Stimulated activated effector memory CD8-positive, alpha-beta T cell treated with anti-CD3 and anti-CD28 coated beads, Interleukin-12 subunit alpha, Interleukin-12 subunit beta, amount 100 ng/mL, for 72 hours (primary cell): ENCODE results near the gene SLC35F4.
"Not testable (repeated sequence)": the region's sequence is repeated elsewhere in the genome, so short reads cannot be mapped to it uniquely, and the experiment has no call there.

ENCODE experiments used
- ATAC-seq: fragments of 150-1000 bp; cut with Tn5 transposase; 2 replicates; pipeline ENCODE4 v1.10.0; 2021
- DNase-seq, 2 donors: peaks; one replicate each; pipeline ENCODE4 v3.0.0; 2021 to 2022; ENCODE audit warnings: low spot score in 2 of 2
- H3K27ac Mint-ChIP-seq: one replicate; pipeline ENCODE4 v1.8.0; 2022; ENCODE audit warnings: mild to moderate bottlenecking, mixed read lengths
- H3K36me3 Mint-ChIP-seq: one replicate; pipeline ENCODE4 v1.8.0; 2022; ENCODE audit warnings: mild to moderate bottlenecking, mixed read lengths
- H3K4me1 Mint-ChIP-seq: one replicate; pipeline ENCODE4 v1.8.0; 2022; ENCODE audit warnings: mixed read lengths
- H3K4me3 Mint-ChIP-seq: one replicate; pipeline ENCODE4 v1.8.0; 2022; ENCODE audit warnings: mild to moderate bottlenecking, mixed read lengths
- H3K9me3 Mint-ChIP-seq: one replicate; pipeline ENCODE4 v1.8.0; 2022; ENCODE audit warnings: mixed read lengths

Gene SLC35F4

DNA sequence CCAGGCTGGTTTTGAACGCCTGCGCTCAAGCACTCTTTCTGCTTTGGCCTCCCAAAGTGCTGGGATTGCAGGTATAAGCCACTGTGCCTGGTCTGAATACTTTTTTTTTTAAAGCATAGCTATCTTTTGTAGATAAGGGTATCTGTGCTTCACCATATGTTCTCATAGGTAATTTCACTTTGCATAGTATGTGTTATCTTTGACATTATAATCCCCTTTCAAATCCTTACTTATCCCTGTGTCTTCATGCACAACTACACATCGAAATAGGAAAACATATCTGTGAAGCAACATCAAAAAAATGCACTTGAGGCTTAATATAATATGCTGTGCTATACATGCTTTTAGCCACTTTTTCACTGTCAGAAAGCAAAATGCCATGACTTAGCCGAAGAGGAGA, 94.1 kb downstream of the SLC35F4 start:
- H3K4me1 Mint-ChIP-seq: no peaks in the 10 kb centered on the region
- no peaks in the 10 kb centered on the region for H3K36me3 Mint-ChIP-seq
- H3K4me3 Mint-ChIP-seq: no peak overlapping the region
- no peak overlapping the region for H3K27ac Mint-ChIP-seq
- DNase-seq (no peak), ATAC-seq (no peak)
- H3K9me3 Mint-ChIP-seq: peaks cover 12% of the 10 kb centered on the region

- peaks cover 6% of the 10 kb centered on the region for H3K9me3 Mint-ChIP-seq
- no peak for DNase-seq
- ATAC-seq: no peak
- H3K36me3 Mint-ChIP-seq: no peaks in the 10 kb centered on the region
- H3K27ac Mint-ChIP-seq: no peak overlapping the region
- no peaks in the 10 kb centered on the region for H3K4me1 Mint-ChIP-seq
- H3K4me3 Mint-ChIP-seq: no peak overlapping the region
Observed at GRCh38 chr14:57769863-57770523, 95.9 kb downstream of the SLC35F4 start.

DNA sequence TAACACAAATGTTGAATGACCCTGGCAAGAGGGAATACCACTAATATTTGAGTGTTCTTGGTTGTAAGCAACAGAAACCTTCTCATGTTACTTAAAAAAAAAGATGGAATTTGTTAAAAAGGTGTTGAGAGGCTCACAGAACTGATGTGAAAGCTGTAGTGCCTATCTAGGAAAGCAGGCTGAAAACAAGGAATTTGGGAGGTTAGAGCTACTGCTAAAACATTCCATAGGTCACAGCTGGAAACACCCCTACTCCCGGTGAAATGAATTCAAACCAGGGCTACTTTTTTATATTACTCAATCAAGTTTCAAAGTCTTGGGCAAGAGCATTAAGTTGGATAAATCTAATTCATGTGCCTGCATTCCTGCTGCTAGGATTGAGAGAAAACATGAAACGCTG, 104.1 kb downstream of the SLC35F4 start:
- Mint-ChIP-seq H3K9me3 (peaks cover 3% of the 10 kb centered on the region), H3K27ac (no peak overlapping the region), H3K36me3 (no peaks in the 10 kb centered on the region), H3K4me1 (no peaks in the 10 kb centered on the region), H3K4me3 (no peak overlapping the region)
- no peak for ATAC-seq
- DNase-seq: no peak

DNA sequence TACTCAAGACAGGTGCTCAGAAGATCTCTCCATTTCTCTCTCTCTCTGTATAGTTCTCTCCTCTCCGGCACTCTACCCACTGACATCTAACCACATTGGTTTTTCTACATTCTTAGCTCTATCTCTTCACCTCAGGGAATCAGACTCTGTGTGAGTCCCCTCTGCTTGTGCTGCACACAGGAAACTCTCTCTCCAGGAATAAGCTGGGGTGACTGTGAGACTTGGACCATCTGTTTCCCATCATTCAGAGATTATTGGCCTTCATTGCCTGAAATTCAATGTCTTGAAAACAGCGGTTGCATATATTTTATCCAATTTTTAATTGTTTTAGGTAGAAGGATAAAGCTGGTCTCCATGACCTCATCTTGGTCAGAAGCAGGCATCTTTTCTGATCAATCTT, 105.0 kb downstream of the SLC35F4 start:
- Mint-ChIP-seq H3K36me3 (no peaks in the 10 kb centered on the region), H3K9me3 (peaks cover 6% of the 10 kb centered on the region), H3K27ac (no peak overlapping the region), H3K4me3 (no peak overlapping the region), H3K4me1 (no peaks in the 10 kb centered on the region)
- ATAC-seq (no peak), DNase-seq (no peak)

DNA sequence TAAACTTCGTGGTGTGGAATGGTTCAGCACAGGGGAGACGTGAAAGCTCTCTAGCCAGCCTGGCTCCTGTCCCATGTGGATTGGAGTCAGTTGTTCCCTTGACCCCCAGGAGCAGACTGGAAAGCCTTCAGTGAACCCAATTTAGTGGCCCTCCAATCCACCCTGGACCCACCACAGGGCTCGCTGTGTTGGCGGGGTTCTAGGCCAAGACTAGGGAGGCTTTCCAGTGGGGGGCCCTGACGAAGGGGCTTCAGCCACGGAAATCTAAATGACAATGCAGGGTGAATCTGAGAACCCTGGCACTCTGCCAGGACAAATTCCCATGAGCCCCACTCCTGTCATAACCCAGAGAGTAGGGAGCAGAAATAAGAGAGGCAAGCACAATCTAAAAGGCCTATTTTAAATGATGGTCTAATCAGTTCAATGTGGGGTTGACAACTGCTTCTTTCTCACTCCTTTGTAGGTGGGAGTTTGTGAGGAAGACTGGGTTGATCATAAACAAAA, 110.8 kb downstream of the SLC35F4 start:
- DNase-seq: no peak
- H3K9me3 Mint-ChIP-seq: peaks cover 2% of the 10 kb centered on the region
- H3K4me1 Mint-ChIP-seq: no peaks in the 10 kb centered on the region
- no peaks in the 10 kb centered on the region for H3K36me3 Mint-ChIP-seq
- no peak overlapping the region for H3K27ac Mint-ChIP-seq
- no peak for ATAC-seq
- no peak overlapping the region for H3K4me3 Mint-ChIP-seq

DNA sequence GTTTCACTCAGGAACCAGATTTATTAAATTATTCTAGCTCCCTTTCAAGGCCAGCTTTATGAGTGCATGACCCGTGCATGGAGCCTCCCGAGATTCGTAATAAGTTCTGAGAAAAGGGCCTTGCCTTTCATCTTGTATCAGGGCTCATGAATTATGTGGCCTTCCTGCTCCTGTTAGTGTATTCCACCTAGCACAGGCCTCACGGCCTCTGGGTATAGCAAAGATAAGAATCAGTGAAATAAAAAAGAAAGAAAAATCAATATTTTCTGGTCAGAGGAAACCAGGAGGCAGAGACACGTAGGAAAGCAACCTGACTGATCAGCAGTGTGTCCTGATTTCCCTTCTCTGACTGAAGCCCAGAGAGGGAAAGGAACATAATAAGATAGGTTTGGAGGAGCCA, 111.4 kb downstream of the SLC35F4 start:
- H3K4me3 Mint-ChIP-seq: no peak overlapping the region
- H3K4me1 Mint-ChIP-seq: no peaks in the 10 kb centered on the region
- no peak for ATAC-seq
- no peaks in the 10 kb centered on the region for H3K36me3 Mint-ChIP-seq
- H3K27ac Mint-ChIP-seq: no peak overlapping the region
- H3K9me3 Mint-ChIP-seq: peaks cover 2% of the 10 kb centered on the region
- no peak for DNase-seq

GRCh38 chr14:57753821-57754220, 112.1 kb downstream of the SLC35F4 start:
- Mint-ChIP-seq H3K36me3 (no peaks in the 10 kb centered on the region), H3K27ac (no peak overlapping the region), H3K4me3 (no peak overlapping the region), H3K9me3 (peaks cover 2% of the 10 kb centered on the region), H3K4me1 (no peaks in the 10 kb centered on the region)
- ATAC-seq (no peak), DNase-seq (no peak)

GRCh38 chr14:57752142-57752695, 113.7 kb downstream of the SLC35F4 start:
- H3K36me3 Mint-ChIP-seq, H3K9me3 Mint-ChIP-seq, H3K4me3 Mint-ChIP-seq, H3K27ac Mint-ChIP-seq, H3K4me1 Mint-ChIP-seq, ATAC-seq, DNase-seq: not testable (repeated sequence)

GRCh38 chr14:57751400-57751799, 114.5 kb downstream of the SLC35F4 start:
- Mint-ChIP-seq H3K36me3 (no peaks in the 10 kb centered on the region), H3K9me3 (peaks cover 2% of the 10 kb centered on the region), H3K4me1 (no peaks in the 10 kb centered on the region), H3K4me3 (no peak overlapping the region), H3K27ac (no peak overlapping the region)
- ATAC-seq: no peak
- no peak for DNase-seq

DNA sequence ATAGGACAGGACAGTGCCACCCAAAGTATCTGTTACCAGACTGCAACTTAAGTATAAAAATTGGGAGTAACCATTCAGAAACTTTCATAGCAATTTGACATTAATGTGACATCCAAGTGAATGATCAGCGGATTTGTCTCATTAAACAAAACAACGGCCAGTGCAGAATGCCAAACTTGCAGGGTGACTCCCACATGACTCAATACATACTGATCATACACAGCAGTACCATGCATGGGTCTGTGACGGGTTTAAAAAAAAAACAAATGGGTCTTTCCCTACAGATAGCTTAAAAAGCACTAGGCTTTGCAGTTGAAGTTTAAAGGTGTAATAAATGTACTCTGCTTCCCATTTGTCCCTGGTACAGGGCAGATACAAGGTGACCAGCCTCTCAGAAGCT, 116.6 kb downstream of the SLC35F4 start:
- no peak for ATAC-seq
- no peak overlapping the region for H3K27ac Mint-ChIP-seq
- no peak overlapping the region for H3K4me3 Mint-ChIP-seq
- no peak for DNase-seq
- no peaks in the 10 kb centered on the region for H3K36me3 Mint-ChIP-seq
- no peaks in the 10 kb centered on the region for H3K9me3 Mint-ChIP-seq
- no peaks in the 10 kb centered on the region for H3K4me1 Mint-ChIP-seq

DNA sequence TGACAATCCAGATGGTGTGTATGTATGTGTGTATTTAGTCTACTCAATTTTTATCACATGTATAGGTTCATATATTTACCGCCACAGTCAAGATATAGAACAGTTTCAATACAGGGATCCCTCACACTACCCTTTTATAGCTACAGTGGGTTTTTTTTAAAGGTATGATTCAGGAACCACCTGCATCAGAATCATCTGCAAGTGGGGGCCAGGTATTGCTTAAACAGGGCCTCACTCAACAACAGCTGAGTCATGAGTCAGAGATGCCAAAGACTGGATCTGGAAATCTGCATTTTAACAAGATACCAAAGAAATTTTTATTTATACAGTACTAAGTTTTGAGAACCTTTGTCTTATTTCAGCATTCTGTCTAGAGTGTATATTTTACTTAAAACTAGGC, 117.6 kb downstream of the SLC35F4 start:
- no peaks in the 10 kb centered on the region for H3K9me3 Mint-ChIP-seq
- H3K27ac Mint-ChIP-seq: no peak overlapping the region
- H3K4me1 Mint-ChIP-seq: no peaks in the 10 kb centered on the region
- H3K4me3 Mint-ChIP-seq: no peak overlapping the region
- ATAC-seq: no peak
- H3K36me3 Mint-ChIP-seq: no peaks in the 10 kb centered on the region
- no peak for DNase-seq

- peaks cover 7% of the 10 kb centered on the region for H3K9me3 Mint-ChIP-seq
Observed at GRCh38 chr14:57747036-57747435, 118.9 kb downstream of the SLC35F4 start.

DNA sequence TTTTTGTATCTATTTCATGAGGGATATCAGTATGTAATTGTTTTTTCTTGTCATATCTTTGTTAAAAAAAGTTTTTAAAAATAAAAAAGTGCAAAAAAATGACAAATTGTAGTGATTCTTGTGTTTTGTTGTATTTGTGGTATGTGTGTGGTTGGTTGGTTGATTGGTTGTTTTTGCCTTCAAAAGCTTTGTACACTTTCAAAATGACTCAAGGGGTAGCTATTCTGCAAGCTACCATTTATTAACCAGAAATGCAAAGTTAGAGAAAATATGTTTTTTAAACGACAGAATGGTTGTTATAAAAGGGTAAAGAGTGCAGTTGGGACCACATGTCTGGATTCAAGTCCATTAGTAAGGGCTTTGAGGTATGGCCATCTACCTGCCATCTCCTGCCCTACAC, 119.3 kb downstream of the SLC35F4 start:
- no peaks in the 10 kb centered on the region for H3K36me3 Mint-ChIP-seq
- no peak overlapping the region for H3K27ac Mint-ChIP-seq
- peaks cover 7% of the 10 kb centered on the region for H3K9me3 Mint-ChIP-seq
- ATAC-seq (no peak), DNase-seq (no peak)
- H3K4me3 Mint-ChIP-seq: no peak overlapping the region
- no peaks in the 10 kb centered on the region for H3K4me1 Mint-ChIP-seq

More at GRCh38 chr14:57747036-57747435, 118.9 kb downstream of the SLC35F4 start:
- H3K4me3 Mint-ChIP-seq: no peak overlapping the region
- H3K4me1 Mint-ChIP-seq: no peaks in the 10 kb centered on the region
- no peak overlapping the region for H3K27ac Mint-ChIP-seq
- DNase-seq (no peak), ATAC-seq (no peak)
- H3K36me3 Mint-ChIP-seq: no peaks in the 10 kb centered on the region

DNA sequence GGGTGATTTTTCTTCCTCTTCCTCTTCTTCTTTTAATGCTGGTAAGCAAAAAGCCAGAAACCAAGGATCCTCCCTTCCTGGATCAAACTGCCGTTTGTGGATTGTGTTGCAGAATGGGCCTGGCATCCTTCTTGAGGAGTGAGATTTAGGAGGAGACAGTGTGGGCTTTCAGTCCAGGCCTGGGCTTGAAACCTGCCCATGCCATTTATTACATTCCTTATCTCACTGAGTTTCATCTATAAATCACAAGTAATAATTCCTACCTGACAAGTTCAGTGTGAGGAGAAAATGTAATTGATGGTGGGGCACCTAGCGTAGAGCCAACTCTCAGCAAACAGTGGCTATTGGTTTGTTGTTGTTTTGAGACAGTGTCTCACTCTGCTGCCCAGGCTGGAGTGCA, 126.4 kb downstream of the SLC35F4 start:
- H3K36me3 Mint-ChIP-seq: no peaks in the 10 kb centered on the region
- ATAC-seq: no peak
- H3K4me1 Mint-ChIP-seq: no peaks in the 10 kb centered on the region
- no peak overlapping the region for H3K27ac Mint-ChIP-seq
- peaks cover 7% of the 10 kb centered on the region for H3K9me3 Mint-ChIP-seq
- H3K4me3 Mint-ChIP-seq: no peak overlapping the region
- no peak for DNase-seq

GRCh38 chr14:57737598-57737997, 128.3 kb downstream of the SLC35F4 start:
- ATAC-seq: no peak
- no peak overlapping the region for H3K4me3 Mint-ChIP-seq

GRCh38 chr14:57736391-57736790, 129.5 kb downstream of the SLC35F4 start:
- no peak for ATAC-seq
- Mint-ChIP-seq H3K36me3 (no peaks in the 10 kb centered on the region), H3K9me3 (no peaks in the 10 kb centered on the region), H3K4me1 (no peaks in the 10 kb centered on the region), H3K27ac (no peak overlapping the region), H3K4me3 (no peak overlapping the region)
- DNase-seq: no peak

More at GRCh38 chr14:57737598-57737997, 128.3 kb downstream of the SLC35F4 start:
- Mint-ChIP-seq H3K9me3 (peaks cover 3% of the 10 kb centered on the region), H3K4me1 (no peaks in the 10 kb centered on the region), H3K36me3 (no peaks in the 10 kb centered on the region), H3K27ac (no peak overlapping the region)
- no peak for DNase-seq
